ENCODE results near the gene PLPPR2. TPM values are rescaled to one million over a fixed set of nuclear protein-coding genes. Genes with fewer than 3 reads are reported as not detected.

PLPPR2 gene
- polyA plus RNA-seq, 1 donor from 2014 or later, result 44.1 TPM

DNA sequence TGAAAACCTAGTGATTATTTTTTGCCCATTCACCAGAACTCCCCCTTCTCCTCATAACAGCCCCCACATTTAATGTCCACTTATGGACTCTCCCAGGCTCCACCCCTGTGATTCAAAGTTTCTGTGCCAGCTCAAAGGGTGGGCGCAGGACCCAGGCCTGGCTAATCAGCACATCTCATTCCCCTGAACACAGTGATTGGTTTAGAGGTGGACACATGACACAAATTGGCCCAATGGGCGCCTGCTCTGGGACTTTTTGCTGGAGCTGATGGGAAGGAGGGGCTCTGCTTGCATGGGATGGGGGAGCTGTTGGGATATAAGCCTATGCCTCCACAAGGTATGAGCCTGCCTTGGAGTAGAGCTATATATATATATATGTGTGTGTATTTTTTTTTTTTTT, 35.1 kb downstream of the PLPPR2 start:
- Histone ChIP-seq H3K9ac (ENCODE audit: low read length) (no peak overlapping the region), H3K27ac (ENCODE audit: low read length) (no peak overlapping the region), H3K27me3 (ENCODE audit: insufficient read depth, low read depth, low read length) (no peaks in the 10 kb centered on the region), H3K36me3 (ENCODE audit: insufficient read depth, low read length) (no peaks in the 10 kb centered on the region), H2AFZ (ENCODE audit: low read depth, low read length) (no peak overlapping the region), H3K9me3 (ENCODE audit: low read length) (no peaks in the 10 kb centered on the region), H3F3A (ENCODE audit: insufficient read depth, low read length, poor library complexity, severe bottlenecking) (no peaks in the 10 kb centered on the region), H3K4me2 (ENCODE audit: low read length) (no peak overlapping the region), H3K4me3 (ENCODE audit: low read length) (no peak overlapping the region), H3K9me2 (ENCODE audit: insufficient read depth, low read length) (no peaks in the 10 kb centered on the region), H3K79me2 (replicated peaks; ENCODE audit: insufficient read depth, low read length) (no peaks in the 10 kb centered on the region), H4K20me1 (ENCODE audit: insufficient read depth) (no peaks in the 10 kb centered on the region)
- TF ChIP-seq, protein P1, sequence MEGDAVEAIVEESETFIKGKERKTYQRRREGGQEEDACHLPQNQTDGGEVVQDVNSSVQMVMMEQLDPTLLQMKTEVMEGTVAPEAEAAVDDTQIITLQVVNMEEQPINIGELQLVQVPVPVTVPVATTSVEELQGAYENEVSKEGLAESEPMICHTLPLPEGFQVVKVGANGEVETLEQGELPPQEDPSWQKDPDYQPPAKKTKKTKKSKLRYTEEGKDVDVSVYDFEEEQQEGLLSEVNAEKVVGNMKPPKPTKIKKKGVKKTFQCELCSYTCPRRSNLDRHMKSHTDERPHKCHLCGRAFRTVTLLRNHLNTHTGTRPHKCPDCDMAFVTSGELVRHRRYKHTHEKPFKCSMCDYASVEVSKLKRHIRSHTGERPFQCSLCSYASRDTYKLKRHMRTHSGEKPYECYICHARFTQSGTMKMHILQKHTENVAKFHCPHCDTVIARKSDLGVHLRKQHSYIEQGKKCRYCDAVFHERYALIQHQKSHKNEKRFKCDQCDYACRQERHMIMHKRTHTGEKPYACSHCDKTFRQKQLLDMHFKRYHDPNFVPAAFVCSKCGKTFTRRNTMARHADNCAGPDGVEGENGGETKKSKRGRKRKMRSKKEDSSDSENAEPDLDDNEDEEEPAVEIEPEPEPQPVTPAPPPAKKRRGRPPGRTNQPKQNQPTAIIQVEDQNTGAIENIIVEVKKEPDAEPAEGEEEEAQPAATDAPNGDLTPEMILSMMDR (IDR thresholded peaks at IDR 0.05; ENCODE audit: poor library complexity, severe bottlenecking), result no peak
- TF ChIP-seq TAF1 (IDR thresholded peaks at IDR 0.05; ENCODE audit: low read depth), result no peak
- TF ChIP-seq SMC3 (conservative IDR thresholded peaks at IDR 0.05; ENCODE audit: poor library complexity), result no peak
- TF ChIP-seq POLR2AphosphoS5 (IDR thresholded peaks at IDR 0.05), result no peak
- TF ChIP-seq EZH2 (IDR thresholded peaks at IDR 0.05; ENCODE audit: borderline replicate concordance, insufficient read depth, low read length, poor library complexity, severe bottlenecking), result no peak
- no peak for TF ChIP-seq RAD21 (conservative IDR thresholded peaks at IDR 0.05)
- TF ChIP-seq MXI1 (conservative IDR thresholded peaks at IDR 0.05; ENCODE audit: poor library complexity, severe bottlenecking), result no peak
- TF ChIP-seq EP300 (conservative IDR thresholded peaks at IDR 0.05; ENCODE audit: poor library complexity, severe bottlenecking), result no peak
- TF ChIP-seq, protein P2, sequence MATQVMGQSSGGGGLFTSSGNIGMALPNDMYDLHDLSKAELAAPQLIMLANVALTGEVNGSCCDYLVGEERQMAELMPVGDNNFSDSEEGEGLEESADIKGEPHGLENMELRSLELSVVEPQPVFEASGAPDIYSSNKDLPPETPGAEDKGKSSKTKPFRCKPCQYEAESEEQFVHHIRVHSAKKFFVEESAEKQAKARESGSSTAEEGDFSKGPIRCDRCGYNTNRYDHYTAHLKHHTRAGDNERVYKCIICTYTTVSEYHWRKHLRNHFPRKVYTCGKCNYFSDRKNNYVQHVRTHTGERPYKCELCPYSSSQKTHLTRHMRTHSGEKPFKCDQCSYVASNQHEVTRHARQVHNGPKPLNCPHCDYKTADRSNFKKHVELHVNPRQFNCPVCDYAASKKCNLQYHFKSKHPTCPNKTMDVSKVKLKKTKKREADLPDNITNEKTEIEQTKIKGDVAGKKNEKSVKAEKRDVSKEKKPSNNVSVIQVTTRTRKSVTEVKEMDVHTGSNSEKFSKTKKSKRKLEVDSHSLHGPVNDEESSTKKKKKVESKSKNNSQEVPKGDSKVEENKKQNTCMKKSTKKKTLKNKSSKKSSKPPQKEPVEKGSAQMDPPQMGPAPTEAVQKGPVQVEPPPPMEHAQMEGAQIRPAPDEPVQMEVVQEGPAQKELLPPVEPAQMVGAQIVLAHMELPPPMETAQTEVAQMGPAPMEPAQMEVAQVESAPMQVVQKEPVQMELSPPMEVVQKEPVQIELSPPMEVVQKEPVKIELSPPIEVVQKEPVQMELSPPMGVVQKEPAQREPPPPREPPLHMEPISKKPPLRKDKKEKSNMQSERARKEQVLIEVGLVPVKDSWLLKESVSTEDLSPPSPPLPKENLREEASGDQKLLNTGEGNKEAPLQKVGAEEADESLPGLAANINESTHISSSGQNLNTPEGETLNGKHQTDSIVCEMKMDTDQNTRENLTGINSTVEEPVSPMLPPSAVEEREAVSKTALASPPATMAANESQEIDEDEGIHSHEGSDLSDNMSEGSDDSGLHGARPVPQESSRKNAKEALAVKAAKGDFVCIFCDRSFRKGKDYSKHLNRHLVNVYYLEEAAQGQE (IDR thresholded peaks at IDR 0.05; ENCODE audit: borderline replicate concordance), result no peak

DNA sequence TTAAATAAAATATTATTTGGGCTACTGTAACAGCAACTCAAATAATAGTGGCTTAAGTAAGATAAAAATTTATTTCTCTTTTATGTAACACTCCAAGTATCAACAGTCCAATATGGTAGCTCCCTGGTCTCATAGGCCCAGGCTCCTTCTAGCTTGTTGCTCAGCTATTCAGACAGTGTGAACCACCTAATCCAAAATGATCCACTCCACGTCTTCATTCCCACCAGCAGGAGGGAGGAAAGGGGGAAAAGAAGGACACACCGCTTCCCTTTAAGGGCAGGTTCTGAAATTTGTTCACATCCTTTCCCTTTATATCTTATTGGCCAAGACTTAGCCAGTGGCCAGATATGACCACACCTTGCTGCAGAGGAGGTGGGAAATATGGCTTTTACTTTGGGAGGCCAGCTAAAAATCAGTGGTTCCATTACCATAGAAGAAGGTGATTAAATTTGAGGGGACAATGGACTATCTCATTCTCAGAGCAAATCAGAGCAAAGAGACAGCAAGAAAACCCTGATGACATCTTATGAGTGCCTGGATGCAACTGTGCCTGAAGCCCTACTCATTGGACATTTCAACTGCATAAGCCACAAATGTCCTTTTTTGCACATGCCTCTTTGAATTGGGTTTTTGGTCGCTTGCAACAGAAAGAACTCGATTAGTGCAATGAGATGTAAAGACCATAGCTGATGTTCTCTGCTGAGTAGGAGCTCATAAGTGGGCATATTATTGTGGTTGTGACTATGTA, 35.9 kb downstream of the PLPPR2 start:
- H3K27ac ChIP-seq (ENCODE audit: low read length), result no peak overlapping the region
- H3K4me2 ChIP-seq (ENCODE audit: low read length), result no peak overlapping the region
- H3K9me2 ChIP-seq (ENCODE audit: insufficient read depth, low read length), result no peaks in the 10 kb centered on the region
- no peaks in the 10 kb centered on the region for H3K27me3 ChIP-seq (ENCODE audit: insufficient read depth, low read depth, low read length)
- H3F3A ChIP-seq (ENCODE audit: insufficient read depth, low read length, poor library complexity, severe bottlenecking), result no peaks in the 10 kb centered on the region
- no peak overlapping the region for H3K4me3 ChIP-seq (ENCODE audit: low read length)
- no peaks in the 10 kb centered on the region for H3K79me2 ChIP-seq (replicated peaks; ENCODE audit: insufficient read depth, low read length)
- H2AFZ ChIP-seq (ENCODE audit: low read depth, low read length), result no peak overlapping the region
- H3K36me3 ChIP-seq (ENCODE audit: insufficient read depth, low read length), result no peaks in the 10 kb centered on the region
- TF ChIP-seq RAD21 (conservative IDR thresholded peaks at IDR 0.05), result no peak
- no peak for TF ChIP-seq SMC3 (conservative IDR thresholded peaks at IDR 0.05; ENCODE audit: poor library complexity)
- TF ChIP-seq, protein P2 (IDR thresholded peaks at IDR 0.05; ENCODE audit: borderline replicate concordance), result no peak
- TF ChIP-seq MXI1 (conservative IDR thresholded peaks at IDR 0.05; ENCODE audit: poor library complexity, severe bottlenecking), result no peak
- TF ChIP-seq, protein P1 (IDR thresholded peaks at IDR 0.05; ENCODE audit: poor library complexity, severe bottlenecking), result no peak
- no peak for TF ChIP-seq EP300 (conservative IDR thresholded peaks at IDR 0.05; ENCODE audit: poor library complexity, severe bottlenecking)
- TF ChIP-seq EZH2 (IDR thresholded peaks at IDR 0.05; ENCODE audit: borderline replicate concordance, insufficient read depth, low read length, poor library complexity, severe bottlenecking), result no peak
- TF ChIP-seq POLR2AphosphoS5 (IDR thresholded peaks at IDR 0.05), result no peak
- TF ChIP-seq TAF1 (IDR thresholded peaks at IDR 0.05; ENCODE audit: low read depth), result no peak
- no peak overlapping the region for H3K9ac ChIP-seq (ENCODE audit: low read length)
- no peaks in the 10 kb centered on the region for H4K20me1 ChIP-seq (ENCODE audit: insufficient read depth)
- H3K9me3 ChIP-seq (ENCODE audit: low read length), result no peaks in the 10 kb centered on the region
